GM10266 (cell line): ENCODE data around the gene NEIL1.

Experiments used
- DNase-seq: peaks from one replicate; pipeline ENCODE4 v3.0.0; 2012; ENCODE audit errors: extremely low spot score
- TF ChIP-seq, protein P1 (sequence below): IDR thresholded peaks from 2 replicates; pipeline ENCODE4 v1.5.1; 2012; ENCODE audit warnings: mild to moderate bottlenecking, low read depth; ENCODE audit not compliant: control insufficient read depth, insufficient read depth; ENCODE audit errors: missing control alignments

The NEIL1 gene

DNA sequence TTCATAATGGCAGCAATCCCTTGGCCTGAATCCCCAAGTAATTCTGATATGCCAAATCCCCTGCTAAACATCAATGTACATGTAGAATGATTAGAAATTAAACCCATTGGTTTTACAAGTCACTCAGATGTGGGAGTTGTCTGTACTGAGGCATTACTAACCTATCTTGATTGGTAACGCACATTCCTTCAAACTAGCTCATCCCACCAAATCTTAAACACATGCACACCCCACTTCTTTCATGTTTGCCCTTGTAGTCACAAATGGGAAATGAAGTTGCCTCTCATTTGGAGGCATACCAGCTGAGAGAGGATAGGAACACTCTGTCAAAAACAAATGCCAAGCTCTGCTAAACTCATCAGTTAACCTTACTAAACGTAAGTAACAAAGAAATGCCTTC lies 50.7 kb downstream of the NEIL1 start:
- TF ChIP-seq, protein P1, sequence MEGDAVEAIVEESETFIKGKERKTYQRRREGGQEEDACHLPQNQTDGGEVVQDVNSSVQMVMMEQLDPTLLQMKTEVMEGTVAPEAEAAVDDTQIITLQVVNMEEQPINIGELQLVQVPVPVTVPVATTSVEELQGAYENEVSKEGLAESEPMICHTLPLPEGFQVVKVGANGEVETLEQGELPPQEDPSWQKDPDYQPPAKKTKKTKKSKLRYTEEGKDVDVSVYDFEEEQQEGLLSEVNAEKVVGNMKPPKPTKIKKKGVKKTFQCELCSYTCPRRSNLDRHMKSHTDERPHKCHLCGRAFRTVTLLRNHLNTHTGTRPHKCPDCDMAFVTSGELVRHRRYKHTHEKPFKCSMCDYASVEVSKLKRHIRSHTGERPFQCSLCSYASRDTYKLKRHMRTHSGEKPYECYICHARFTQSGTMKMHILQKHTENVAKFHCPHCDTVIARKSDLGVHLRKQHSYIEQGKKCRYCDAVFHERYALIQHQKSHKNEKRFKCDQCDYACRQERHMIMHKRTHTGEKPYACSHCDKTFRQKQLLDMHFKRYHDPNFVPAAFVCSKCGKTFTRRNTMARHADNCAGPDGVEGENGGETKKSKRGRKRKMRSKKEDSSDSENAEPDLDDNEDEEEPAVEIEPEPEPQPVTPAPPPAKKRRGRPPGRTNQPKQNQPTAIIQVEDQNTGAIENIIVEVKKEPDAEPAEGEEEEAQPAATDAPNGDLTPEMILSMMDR, result no peak
- no peak for DNase-seq

DNA sequence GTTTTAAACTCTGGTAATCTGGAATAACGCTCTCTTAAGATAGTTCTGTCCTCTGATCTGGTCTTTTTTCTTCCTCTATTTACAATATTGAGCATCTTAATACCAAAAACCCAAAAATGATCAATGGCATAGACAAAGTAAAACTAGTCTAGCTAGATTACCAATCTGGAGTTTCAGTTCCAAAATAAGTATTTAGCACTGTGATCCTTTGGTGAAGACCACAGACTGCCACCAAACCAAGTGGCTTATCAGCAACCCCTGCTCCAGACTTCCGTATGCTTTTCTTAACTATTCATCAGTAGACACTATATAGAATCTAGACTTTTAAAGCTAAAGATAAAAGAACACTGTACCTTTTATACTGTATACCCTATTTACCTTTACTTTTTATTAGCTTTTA lies 57.1 kb downstream of the NEIL1 start:
- no peak for DNase-seq
- TF ChIP-seq, protein P1, result no peak
